COR-L47 (cell line): ENCODE measurements around the gene PFDN1.
"Not testable (repeated sequence)": the region's sequence is repeated elsewhere in the genome, so short reads cannot be mapped to it uniquely, and the experiment has no call there.

Experiments used
- DNase-seq: peaks from one replicate; lab custom pipeline; 2025; lab: John Stamatoyannopoulos, UW

PFDN1 gene

DNA sequence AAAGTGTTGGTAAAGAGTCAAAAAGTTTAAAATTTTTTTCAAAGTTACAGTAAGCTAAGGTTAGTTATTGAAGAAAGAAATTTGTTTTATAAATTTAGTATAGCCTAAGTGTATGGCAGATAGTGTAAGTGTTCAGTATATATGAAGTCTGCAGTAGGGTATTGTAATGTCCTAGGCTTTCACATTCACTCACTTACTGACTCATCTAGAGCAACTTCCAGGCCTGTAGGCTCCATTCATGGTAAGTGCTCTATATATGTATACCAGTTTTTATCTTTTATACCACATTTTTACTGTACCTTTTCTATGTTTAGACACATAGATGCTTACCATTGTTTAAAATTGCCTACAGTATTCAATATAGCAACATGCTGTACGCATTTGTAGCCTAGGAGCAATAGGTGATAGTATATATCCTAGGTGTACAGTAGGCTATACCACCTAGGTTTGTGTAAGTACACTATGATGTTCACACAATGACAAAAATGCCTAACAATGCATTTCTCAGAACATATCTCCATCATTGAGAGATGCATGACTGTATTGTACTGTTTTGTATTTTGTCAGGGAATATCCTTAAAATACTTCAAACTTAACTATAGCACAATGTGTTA is 89.4 kb downstream of the PFDN1 start:
- DNase-seq = no peak

- DNase-seq = no peak
Measured at GRCh38 chr5:140208065-140208464, 94.8 kb downstream of the PFDN1 start.

DNA sequence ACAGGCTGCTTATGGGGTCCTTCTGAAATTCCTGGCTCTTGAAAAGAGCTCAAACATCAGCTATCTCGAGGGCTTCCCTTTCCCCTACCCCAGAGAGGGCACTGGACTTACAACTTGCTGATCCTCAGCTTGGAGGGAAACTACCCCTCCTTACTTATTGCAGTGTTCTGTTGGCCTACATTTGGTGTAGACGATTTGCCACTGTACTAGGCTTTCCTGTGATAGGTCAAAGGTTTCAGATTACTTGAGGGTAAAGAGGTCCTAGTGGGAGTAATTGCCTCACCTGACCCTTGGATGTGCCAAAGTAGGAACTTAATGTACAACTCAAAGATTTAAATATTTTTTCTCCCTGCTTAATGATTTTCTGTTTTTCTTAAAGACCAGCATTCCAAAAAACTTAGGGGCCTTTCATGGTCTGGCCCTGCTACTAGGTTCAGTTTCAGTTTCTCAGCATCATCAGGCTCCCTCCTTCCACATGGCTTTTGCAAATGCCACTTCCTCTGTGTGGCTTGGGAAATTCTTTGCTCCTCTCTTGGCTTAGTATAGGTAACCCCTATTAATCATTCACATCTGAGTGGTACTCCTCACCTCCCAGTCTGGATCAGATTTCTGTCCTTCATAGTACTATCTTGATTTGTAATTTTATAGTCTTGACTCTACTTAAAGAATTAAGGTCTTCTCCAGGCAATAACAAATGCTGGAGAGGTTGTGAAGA is 95.5 kb downstream of the PFDN1 start:
- DNase-seq = no peak

DNA sequence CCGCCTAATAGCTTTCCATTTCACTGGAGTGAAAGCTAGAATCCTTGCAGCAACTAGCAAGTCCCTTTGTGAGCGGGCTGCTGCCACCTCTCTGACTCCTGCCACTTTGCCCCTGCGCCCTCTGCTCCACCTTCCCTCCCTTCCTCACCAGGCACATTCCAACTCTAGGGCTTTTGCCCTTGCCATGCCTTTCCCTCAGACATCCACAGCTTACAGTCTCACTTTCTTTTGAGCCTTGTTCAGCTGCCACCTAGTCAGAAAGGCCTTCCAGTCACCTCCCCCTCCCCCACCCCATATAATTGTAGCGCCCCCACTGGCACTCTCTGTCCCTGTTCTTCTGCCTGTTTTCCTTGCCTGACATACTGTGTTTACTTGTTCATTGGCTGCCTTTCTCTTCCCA is 96.9 kb downstream of the PFDN1 start:
- no peak for DNase-seq

- DNase-seq = no peak
Measured at GRCh38 chr5:140205216-140205615, 97.7 kb downstream of the PFDN1 start.

GRCh38 chr5:140202610-140203009 is 100.3 kb downstream of the PFDN1 start:
- no peak for DNase-seq

DNA sequence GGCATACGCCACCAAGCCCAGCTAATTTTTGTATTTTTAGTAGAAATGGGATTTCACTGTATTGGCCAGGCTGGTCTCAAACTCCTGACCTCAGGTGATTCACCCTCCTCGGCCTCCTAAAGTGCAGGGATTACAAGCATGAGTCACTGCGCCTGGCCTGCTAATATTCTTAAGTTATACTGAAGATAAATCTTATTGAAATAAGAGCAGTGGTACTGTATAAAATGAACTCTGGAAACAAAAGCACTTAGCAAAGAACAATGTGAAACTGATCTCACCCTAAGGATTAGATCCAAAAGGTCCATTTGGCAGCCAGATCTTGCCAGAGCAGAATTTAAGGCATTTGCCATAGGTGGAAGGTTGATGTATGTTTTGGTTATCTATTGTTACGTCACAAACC is 100.8 kb downstream of the PFDN1 start:
- DNase-seq = no peak

DNA sequence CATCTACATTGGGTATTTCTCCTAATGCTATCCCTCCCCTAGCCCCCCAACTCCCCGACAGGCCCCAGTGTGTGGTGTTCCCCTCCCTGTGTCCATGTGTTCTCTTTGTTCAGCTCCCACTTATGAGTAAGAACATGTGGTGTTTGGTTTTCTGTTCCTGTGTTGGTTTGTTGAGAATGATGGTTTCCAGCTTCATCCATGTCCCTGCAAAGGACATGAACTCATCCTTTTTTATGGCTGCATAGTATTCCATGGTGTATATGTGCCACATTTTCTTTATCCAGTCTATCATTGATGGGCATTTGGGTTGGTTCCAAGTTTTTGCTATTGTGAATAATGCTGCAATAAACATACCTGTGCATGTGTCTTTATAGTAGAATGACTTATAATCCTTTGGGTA is 104.0 kb downstream of the PFDN1 start:
- DNase-seq = not testable (repeated sequence)

- DNase-seq = no peak
Measured at GRCh38 chr5:140197023-140197422, 105.9 kb downstream of the PFDN1 start.

DNA sequence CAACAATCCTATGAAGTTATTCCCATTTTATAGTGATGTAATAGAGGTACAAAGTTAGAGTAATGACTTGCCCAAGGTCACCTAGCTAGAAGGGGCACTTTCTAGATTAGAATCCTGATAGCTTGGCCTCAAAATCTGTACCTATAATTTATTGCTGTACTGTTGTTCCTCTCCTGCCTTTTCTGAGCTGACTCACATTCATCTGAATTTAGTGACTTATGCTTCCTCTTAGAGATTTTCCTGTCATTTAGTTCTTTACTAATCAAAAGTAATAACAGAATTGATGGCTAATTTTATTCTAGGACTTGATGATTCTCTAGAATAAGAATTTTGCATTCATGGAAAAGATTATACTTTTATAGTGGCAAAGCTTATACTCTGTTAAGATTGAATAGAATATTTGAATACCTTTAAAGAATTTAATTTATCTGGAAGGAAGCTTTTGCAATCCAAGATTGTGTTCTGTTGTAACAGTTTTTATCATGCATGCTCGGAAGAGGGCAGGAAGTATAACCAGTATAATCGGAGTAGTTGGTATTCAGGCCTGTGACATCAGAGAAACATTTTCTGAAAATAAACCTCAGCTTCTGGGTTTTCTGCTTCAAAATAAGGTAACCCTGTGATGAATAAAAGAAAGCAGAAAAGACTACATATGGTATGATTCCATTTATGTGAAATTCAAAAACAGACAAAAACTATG is 106.6 kb downstream of the PFDN1 start:
- DNase-seq = no peak
